ENCODE results near the gene PDLIM7.

PDLIM7 gene

GRCh38 chr5:177454397-177455035 lies 42.9 kb downstream of the PDLIM7 start:
- DNase-seq = peak; percentile 100

GRCh38 chr5:177453852-177454396 lies 43.5 kb downstream of the PDLIM7 start:
- DNase-seq = no peak

DNA sequence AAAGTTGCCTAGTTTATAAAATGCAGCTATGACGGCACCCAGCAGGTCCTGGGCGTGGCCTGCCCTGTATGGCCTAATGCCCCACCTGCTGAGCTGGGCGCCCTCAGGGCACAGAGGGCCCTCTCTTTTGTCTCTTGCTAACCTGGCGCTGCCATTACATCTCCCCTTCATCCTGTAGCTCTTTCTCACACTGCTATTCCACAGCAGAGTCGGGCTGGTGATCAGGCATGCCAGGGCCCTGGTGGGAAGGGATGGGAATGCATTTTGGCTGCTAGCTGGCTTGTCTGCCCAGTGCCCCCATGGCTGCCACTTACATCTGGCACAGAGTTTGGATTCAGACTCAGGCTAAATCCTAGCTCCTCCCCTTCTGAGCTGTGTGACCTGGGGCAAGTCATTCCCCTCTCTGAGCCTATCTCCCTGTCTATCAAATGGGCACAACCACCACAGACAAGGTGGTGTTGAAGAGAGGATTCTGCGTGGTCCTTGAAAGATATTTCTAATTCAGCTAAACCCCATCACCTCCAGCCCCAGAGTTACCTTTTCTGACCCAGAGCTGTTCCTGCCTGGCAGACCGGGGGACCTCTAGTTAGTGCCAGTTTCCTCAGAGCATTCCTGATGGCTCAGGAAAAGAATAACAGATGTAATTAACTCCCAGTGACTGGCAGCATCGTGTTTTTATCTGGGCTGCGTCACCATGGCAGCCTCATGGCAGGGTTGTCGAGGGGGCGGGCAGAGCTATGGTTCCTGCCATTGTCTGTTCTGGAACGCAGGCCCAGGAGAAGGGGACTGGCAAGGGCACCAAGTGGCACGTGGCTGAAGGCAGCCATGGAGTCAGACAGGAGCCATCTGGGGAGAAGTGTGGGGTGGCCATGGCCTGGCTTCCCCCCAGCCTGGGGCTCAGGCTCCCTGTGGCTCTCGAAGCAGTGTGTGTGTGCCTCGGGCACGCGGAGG lies 44.4 kb downstream of the PDLIM7 start:
- no peak for DNase-seq

DNA sequence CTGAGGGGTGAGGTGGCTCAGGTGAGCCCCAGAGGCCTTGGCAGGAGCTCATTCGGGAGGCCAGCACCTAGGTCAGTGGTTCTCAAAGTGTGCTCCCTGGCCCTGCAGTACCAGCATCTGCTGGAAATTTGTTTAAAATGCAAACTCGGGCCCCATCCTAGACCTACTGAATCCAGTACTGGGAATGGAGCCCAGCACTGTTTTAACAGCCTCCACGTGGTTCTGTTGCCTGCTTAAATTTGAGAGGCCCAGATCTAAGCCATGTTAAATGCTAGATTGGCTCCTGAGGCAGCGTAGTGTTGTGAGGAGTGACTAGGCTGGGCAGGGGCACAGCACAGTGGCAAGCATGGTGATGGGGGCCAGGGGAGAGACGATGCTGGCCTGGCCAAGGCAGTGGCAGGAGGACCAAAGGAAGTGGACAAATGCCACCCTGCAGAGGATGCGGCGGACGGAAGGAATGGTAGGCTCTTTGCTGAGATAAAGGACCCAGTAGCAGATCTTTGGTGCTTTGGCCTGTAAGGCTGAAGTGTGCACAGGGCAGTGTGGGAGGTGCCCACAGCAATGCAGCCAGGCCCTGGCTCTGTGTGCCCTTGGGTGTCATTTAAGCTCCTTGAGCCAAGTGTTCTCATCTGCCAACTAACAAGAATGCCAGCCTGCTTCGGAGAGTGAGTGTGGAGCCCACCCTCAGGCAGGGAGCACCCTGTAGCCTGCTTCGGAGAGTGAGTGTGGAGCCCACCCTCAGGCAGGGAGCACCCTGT lies 46.6 kb downstream of the PDLIM7 start:
- no peak for DNase-seq

GRCh38 chr5:177449140-177450061 lies 48.0 kb downstream of the PDLIM7 start:
- DNase-seq = no peak

DNA sequence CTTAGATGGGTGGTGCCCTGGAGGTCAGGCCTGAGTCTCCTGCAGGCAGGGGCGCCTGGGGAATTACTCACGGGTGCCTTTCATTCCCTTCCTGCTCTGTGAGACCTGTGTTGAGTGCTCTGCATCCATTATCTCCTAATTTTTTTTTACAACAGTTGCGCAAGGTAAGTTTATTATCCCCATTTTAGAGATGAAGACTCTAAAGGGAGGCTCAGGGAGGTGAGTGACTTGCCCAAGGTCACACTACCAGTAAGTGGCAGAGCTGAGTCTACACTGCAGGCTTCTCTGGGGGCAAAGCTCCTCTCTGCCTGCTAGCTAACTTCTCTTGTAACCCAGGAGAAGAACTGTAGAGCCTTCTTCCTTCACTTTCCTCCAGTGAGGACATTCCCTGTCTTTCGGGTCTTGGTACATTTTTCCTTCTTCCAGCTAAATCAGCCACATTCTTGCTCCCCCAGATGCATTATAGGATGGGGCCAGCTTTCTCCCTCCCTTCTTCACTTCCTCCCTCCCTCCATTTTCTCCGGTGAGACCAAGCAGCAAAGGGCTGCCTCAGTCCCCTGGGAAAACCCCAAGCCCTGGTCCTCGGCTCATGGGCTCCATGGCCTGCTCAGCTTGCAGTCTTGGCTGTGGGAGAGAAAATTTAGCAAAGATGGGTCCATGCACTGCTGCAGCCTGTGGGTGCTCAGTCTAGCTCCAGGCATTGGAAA lies 49.0 kb downstream of the PDLIM7 start:
- DNase-seq = no peak

GRCh38 chr5:177447611-177448243 lies 49.7 kb downstream of the PDLIM7 start:
- peak; percentile 79 for DNase-seq

DNA sequence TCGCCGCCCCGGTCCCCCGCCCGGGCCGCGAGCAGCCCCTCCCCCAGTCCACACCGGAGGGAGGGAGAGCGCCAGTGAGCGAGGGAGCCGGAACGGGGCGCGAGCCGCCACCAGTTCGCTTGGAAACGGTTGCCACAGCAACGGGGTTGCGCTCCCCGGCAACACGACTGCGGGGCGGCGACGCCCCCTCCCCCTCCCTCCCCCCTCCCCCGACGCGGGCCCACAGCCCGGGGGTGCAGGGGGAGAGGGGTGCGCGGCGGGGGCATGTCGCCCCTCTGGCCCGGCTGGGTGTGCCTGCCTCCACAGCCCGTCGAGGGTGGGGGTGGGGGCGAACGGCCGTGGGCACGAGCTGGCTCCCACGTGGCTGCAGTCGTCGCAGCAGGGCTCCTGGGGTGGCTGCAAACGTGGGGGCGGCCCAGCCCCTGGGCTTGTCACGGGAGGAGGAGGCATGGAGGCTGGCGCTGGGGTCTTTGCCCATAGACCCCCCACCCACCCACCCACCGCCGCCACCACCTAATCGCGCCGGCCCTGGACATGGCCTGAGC lies 50.3 kb downstream of the PDLIM7 start:
- peak; percentile 86 for DNase-seq

DNA sequence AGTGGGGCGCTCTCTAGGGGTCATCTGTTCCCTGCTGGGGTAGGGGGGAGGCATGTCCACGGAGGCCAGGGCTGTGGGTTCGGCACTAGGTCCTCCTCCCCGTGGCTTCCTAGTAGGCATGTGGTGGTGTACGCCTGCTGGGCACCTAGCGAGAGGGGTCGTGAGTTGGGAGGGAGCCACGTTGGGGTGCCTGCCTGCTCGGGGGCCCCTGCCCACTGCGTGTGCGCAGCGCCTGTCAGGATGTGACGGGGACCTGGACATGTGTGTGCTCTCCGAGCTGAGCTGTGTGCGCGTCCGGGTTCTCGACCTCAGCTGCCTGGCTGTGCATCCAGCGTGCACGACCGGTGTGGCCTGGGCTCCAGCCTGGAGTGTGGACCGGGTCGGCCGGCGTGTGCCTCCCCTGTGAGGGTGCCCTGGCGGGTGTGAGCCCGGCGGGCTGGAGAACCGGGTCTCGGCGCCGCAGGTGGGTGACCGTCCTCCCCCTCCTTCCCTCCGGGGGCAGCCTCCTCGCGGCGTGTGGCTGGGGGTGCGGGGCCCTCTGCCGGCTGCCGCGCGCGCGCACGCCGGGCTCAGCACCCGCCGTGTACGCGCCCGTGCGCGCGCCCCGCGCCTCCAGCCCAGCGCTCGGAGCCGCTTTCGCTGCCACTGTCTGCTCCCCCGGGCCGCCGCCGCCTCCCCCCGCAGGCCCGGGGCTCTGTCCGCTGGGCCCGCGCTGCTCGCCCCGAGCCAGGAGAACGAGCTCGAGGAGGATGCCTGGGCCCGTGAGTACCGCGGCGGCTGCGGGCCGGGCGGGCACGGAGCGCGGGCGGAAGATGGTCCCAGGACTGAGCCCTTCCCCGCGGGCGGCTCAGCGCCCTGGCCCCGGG lies 51.0 kb downstream of the PDLIM7 start, which contains the start of gene PRR7:
TSS of gene PRR7 (plus strand) at position 615 of the 866 bp plus-strand sequence. CDS start 8,254 bp downstream, outside the sequence.
- DNase-seq = peak; percentile 87

DNA sequence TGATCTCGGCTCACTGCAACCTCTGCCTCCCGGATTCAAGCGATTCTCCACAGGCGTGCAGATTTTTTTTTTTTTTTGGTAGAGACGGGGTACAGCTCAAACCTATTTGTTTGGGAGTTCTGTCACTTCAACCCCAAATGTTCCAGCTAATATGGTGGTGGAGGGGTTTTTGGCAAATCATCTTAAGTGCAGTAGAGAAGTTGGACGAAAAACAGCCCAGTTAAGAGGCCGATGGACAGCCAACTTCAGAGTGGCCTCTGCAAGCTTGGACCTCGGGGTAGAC lies 51.5 kb downstream of the PDLIM7 start:
- DNase-seq = no peak

- peak; percentile 76 for DNase-seq
These were observed 52.1 kb downstream of the PDLIM7 start for GRCh38 chr5:177445052-177445916.

- peak; percentile 69 for DNase-seq
These were observed 53.0 kb downstream of the PDLIM7 start for GRCh38 chr5:177444106-177445051.

DNA sequence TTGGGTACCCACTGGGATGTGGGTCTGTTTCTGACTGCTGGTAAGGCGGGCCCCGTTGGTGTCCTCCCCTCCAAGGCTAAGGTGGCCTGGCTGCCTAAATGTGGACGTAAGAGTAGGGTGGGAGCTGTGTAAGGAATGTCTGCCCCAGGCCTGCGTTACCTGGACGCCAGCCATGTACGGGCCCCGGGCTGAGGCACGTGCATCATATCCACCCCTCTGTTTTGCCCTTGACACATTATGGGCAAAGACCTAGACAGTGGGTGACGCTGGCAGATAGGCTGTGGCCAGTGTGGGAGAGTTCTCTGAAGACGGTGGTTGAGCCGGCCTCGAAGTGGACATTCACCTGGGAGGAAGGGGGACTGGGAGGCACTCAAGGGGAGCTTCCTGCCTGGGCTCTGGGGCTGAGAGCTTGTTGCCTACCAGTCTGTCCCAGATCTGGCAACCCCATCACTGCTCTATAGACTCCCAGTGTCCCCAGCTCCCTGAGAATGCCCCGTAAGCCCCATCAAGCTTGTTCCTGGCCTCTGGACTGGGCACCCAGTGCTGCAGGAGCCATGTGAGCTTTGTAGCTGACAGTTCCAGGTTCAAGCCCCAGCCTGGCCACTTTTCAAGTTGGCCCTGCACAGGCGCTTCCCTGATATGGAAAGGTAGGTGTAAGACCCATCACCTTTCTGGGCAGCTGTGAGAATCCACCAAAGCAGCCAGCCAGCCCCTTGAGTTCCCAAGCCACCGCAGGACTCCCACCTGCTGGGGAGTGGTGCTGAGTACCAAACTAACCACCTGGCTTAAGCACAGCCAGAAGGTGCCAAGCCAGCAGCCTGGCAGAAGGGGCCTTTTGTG lies 54.0 kb downstream of the PDLIM7 start:
- peak; percentile 64 for DNase-seq

DNA sequence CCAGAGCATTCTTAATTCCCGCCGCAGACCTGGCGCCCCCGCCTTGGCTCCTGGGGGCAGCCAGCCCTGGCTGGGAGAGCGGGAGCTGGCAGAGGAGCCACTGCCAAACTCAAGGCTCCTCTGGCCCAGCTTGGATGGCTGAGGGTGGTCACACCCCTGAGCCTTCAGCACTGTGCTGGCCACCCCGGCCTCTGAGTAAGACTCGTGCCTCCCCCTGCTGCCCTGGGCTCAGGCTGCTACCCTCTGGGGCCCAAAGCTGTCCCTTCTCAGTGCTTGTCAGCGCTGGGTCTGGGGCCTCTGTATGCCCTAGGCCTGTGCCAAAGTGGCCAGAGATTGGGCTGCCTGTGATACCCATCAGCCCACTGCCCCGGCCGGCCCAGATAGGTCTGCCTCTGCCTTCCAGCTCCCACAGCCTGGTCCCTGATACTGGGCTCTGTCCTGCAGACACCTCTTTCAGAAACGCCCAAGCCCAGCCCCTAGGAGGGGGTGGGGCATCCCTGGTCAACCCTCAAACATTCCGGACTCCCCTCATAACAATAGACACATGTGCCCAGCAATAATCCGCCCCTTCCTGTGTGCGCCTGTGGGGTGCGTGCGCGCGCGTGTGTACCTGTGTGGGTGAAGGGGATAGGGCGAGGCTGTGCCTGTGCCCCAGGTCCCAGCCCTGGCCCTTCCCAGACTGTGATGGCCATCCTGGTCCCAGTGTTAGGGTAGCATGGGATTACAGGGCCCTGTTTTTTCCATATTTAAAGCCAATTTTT lies 55.2 kb downstream of the PDLIM7 start:
- peak; percentile 59 for DNase-seq

GRCh38 chr5:177440990-177441780 lies 56.2 kb downstream of the PDLIM7 start:
- DNase-seq = peak; percentile 54

Measured in activated CD8-positive, alpha-beta memory T cell treated with anti-CD3 and anti-CD28 coated beads, Interleukin-2, amount 50 U/mL, for 48 hours (primary cell).